GM18867 (cell line): ENCODE measurements around the gene LYRM9.
"Not testable (repeated sequence)": the region's sequence is repeated elsewhere in the genome, so short reads cannot be mapped to it uniquely, and the experiment has no call there.

Experiments used
- ATAC-seq: cut with Tn5 transposase; IDR thresholded peaks from one replicate; pipeline ENCODE4 v1.9.1; 2021; ENCODE audit warnings: mild to moderate bottlenecking, moderate library complexity; ENCODE audit not compliant: unreplicated experiment

The LYRM9 gene

DNA sequence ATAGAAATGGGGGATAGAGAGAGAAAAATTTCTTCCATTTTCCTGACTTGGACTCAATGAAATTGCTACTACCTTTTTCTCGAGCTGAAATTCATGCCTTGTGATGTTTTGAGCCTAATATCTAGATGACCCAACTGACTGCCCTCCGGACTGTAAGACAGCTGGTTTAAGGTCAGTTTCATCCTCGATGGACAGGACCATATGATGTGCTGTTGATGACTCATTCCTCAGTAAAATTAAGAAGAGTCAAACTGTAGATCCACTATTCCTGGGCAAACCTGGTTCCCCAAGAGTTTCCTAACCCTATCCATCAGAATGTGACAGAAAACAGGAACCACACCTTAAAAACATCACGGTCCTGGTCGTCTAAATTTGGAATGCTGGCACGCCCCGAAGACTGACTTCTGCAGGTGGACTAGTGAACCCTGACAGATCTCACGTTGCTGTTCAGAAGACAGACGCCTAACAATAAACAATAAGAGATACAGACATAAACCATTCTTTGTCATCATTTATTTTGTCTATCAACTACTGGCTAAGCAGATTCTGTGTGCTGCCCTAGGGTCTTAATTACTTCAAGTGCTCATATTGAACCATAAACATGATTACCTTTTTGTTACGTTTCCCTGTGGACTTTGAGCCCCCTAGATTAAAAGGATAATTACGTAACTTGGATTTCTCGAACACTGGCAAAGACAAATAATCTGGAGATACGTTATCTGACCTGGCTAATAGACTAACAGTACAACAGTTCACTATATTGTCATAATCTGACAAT is 47.7 kb downstream of the LYRM9 start:
- no peak for ATAC-seq

GRCh38 chr17:27840688-27841087 is 52.5 kb downstream of the LYRM9 start:
- no peak for ATAC-seq

DNA sequence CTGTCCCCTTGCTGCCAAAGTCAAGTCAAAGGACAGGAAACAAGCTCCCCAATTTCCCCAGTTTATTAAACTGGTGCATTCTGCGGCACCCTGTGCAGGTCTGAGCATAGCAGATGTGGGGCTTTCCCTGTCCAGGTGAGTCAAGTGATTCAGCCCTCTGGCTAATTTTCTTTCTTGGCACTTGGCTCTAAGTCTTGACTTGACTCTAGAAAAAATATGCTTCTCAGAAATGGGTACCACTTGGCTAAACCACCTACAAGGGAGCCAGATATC is 52.8 kb downstream of the LYRM9 start:
- not testable (repeated sequence) for ATAC-seq

DNA sequence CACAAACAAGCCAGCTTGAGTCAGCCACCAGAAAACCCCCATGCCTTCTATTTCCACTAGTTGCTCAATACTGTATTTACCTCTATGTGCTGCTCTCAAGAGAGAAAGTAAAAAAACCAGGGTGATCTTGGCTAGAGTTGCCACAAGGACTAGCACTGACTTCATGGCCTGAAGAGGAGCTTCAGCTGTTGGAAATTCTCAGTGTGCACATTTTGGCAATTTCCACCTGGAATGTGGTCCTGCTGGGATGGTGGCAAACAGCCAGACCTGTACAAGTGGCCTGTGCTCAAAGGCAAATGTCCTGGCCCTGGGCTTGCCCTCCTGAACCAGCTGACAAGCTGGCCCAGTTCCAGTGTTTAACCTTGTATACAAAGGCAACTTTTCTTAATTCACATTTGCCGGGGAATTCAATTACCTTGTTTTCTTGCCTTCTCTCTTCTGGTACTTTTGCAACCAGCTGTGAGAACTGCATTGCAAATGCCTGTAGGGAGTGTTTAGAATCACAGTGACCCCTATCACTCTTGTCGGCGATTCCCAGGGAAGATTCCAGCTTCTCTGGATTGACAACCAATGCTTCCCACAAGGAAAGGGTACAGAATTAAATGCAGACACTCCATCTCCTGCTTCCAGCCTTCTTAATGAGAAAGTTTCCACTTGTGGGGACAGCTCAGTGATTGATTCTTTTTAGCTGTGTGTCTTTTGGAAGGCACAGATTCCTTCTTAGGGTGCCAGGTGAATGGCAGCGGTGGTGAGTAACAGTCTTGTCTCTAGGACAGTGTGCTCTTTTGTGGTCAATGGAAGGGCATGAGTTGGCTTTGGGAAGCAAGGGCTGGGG is 53.4 kb downstream of the LYRM9 start:
- not testable (repeated sequence) for ATAC-seq

DNA sequence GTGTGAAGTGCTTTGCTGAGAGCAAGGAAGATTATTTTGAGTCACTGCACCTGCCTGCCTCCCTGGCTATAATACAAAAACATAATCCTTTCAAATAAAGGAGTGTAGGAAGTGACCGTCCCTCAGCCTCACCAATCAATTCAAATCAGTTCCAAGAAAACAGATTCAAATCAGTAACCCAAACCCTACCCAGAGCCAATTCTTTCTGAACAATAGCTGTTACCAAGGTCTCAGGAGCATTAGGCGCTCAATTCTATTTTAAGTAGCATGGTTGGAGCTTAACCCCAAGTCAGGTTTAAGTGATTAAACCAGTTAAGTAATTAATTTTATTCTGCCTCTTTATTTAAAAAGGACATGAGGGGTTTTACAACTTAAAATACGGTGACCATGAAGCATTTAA is 54.6 kb downstream of the LYRM9 start:
- ATAC-seq: not testable (repeated sequence)

GRCh38 chr17:27837769-27838168 is 55.4 kb downstream of the LYRM9 start:
- ATAC-seq: not testable (repeated sequence)

DNA sequence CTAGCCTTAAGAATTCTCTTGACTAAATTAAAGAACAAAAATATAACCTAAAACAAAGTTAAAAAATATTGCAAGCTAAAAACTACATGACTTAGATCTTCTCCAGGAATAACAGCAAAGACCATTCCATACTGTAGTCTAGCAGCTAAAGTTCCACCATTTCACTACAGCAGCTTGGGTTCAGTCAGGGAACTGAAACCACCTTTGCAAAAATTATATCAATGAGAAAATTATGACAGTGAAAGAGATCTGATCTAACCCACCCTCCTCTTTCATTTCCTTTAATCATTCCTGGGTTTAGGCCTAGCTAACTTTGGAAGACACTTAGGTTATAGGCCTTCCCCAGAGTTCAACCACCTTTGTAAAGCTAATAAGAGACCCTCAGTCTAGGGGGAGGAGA is 56.5 kb downstream of the LYRM9 start:
- ATAC-seq: no peak

DNA sequence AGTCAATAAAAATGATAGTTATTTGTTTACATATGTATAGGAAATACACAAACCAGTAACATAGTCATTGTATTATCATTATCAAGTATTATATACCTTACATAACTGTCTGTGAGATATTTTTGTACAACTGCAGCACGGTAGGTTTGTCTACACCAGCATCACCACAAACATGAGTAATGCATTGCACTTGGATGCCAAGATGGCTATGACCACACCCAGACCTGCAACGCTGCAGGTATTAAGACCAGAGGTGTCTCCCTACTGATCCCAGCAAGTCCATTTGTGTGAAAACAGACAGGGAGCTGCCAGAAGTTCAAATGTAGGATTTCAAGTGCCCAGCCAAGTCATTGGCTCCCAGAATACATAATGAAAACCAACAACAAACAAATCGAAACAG is 58.6 kb downstream of the LYRM9 start:
- no peak for ATAC-seq

DNA sequence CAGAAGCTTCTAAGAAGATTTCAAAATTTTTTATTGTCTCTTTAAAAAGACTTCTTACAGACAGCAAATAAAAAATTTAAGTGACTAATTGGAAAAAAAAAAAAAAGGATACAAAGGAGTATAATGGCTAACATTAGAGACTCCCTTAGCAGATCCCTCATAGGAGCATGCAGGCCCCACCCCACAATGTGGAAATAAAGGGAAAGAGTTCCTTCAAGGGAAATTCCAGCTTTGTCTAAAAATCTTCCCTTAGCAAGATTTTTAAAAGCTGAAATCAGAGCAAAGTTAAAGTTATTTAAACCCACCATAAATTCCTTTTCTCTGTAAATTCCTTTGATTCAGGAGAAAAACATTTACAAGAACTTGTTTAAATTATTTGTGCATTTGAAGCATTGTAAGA is 60.3 kb downstream of the LYRM9 start:
- no peak for ATAC-seq

- ATAC-seq: not testable (repeated sequence)
These were observed 63.3 kb downstream of the LYRM9 start for GRCh38 chr17:27829888-27830287.

DNA sequence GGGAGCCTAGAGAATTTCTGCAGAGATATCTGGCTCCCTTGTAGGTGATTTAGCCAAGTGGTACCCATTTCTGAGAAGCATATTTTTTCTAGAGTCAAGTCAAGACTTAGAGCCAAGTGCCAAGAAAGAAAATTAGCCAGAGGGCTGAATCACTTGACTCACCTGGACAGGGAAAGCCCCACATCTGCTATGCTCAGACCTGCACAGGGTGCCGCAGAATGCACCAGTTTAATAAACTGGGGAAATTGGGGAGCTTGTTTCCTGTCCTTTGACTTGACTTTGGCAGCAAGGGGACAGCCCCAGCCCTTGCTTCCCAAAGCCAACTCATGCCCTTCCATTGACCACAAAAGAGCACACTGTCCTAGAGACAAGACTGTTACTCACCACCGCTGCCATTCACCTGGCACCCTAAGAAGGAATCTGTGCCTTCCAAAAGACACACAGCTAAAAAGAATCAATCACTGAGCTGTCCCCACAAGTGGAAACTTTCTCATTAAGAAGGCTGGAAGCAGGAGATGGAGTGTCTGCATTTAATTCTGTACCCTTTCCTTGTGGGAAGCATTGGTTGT is 63.9 kb downstream of the LYRM9 start:
- not testable (repeated sequence) for ATAC-seq
